ENCODE measurements around the gene CCNL2.
A peak's percentile ranks its signal among the peaks of the same experiment; 100 is the strongest.
"Not testable (repeated sequence)": the region's sequence is repeated elsewhere in the genome, so short reads cannot be mapped to it uniquely, and the experiment has no call there.

The CCNL2 gene

GRCh38 chr1:1376551-1377226, 22.4 kb downstream of the CCNL2 start:
- DNase-seq (ENCODE audit: extremely low read depth in 1 of 2, low read depth in 1 of 2): no peak

GRCh38 chr1:1374929-1375662, 24.0 kb downstream of the CCNL2 start, which contains the start of gene AURKAIP1:
Gene AURKAIP1 (minus strand): TSS chr1:1375207. CDS start chr1:1374756, 451 bp downstream.
- DNase-seq (ENCODE audit: extremely low read depth in 1 of 2, low read depth in 1 of 2): peak; percentile 92 to 95

- DNase-seq (ENCODE audit: extremely low read depth in 1 of 2, low read depth in 1 of 2): no peak
These were observed 24.6 kb downstream of the CCNL2 start for GRCh38 chr1:1374589-1374928.

GRCh38 chr1:1373815-1374588, 25.1 kb downstream of the CCNL2 start:
- no peak for DNase-seq (ENCODE audit: extremely low read depth in 1 of 2, low read depth in 1 of 2)

GRCh38 chr1:1373051-1373814, 25.9 kb downstream of the CCNL2 start:
- no peak for DNase-seq (ENCODE audit: extremely low read depth in 1 of 2, low read depth in 1 of 2)

GRCh38 chr1:1371746-1372711, 27.1 kb downstream of the CCNL2 start:
- DNase-seq (ENCODE audit: extremely low read depth in 1 of 2, low read depth in 1 of 2): peak; percentile 53 to 60

- DNase-seq (ENCODE audit: extremely low read depth in 1 of 2, low read depth in 1 of 2): peak in 1 of 2 donors; percentile 38
These were observed 27.8 kb downstream of the CCNL2 start for GRCh38 chr1:1371364-1371745.

GRCh38 chr1:1370771-1371300, 28.3 kb downstream of the CCNL2 start:
- DNase-seq (ENCODE audit: extremely low read depth in 1 of 2, low read depth in 1 of 2): no peak

- DNase-seq (ENCODE audit: extremely low read depth in 1 of 2, low read depth in 1 of 2): not testable (repeated sequence)
These were observed 29.0 kb downstream of the CCNL2 start for GRCh38 chr1:1370094-1370493.

GRCh38 chr1:1367315-1367714, 31.8 kb downstream of the CCNL2 start:
- no peak for DNase-seq (ENCODE audit: extremely low read depth in 1 of 2, low read depth in 1 of 2)

GRCh38 chr1:1366699-1367066, 32.5 kb downstream of the CCNL2 start:
- no peak for DNase-seq (ENCODE audit: extremely low read depth in 1 of 2, low read depth in 1 of 2)

GRCh38 chr1:1365875-1366698, 33.0 kb downstream of the CCNL2 start:
- DNase-seq (ENCODE audit: extremely low read depth in 1 of 2, low read depth in 1 of 2): no peak

- no peak for DNase-seq (ENCODE audit: extremely low read depth in 1 of 2, low read depth in 1 of 2)
These were observed 34.9 kb downstream of the CCNL2 start for GRCh38 chr1:1364266-1364665.

GRCh38 chr1:1361982-1362423, 37.1 kb downstream of the CCNL2 start:
- DNase-seq (ENCODE audit: extremely low read depth in 1 of 2, low read depth in 1 of 2): no peak

- DNase-seq (ENCODE audit: extremely low read depth in 1 of 2, low read depth in 1 of 2): no peak
These were observed 37.7 kb downstream of the CCNL2 start for GRCh38 chr1:1361233-1361981.

GRCh38 chr1:1360506-1361169, 38.5 kb downstream of the CCNL2 start:
- DNase-seq (ENCODE audit: extremely low read depth in 1 of 2, low read depth in 1 of 2): no peak

- DNase-seq (ENCODE audit: extremely low read depth in 1 of 2, low read depth in 1 of 2): no peak
These were observed 39.3 kb downstream of the CCNL2 start for GRCh38 chr1:1359664-1360468.
